ENCODE measurements around the gene EEF1G.
"Not testable (repeated sequence)": the region's sequence is repeated elsewhere in the genome, so short reads cannot be mapped to it uniquely, and the experiment has no call there.

The EEF1G gene

GRCh38 chr11:62553839-62554361 lies 19.8 kb downstream of the EEF1G start:
- DNase-seq, result no peak

DNA sequence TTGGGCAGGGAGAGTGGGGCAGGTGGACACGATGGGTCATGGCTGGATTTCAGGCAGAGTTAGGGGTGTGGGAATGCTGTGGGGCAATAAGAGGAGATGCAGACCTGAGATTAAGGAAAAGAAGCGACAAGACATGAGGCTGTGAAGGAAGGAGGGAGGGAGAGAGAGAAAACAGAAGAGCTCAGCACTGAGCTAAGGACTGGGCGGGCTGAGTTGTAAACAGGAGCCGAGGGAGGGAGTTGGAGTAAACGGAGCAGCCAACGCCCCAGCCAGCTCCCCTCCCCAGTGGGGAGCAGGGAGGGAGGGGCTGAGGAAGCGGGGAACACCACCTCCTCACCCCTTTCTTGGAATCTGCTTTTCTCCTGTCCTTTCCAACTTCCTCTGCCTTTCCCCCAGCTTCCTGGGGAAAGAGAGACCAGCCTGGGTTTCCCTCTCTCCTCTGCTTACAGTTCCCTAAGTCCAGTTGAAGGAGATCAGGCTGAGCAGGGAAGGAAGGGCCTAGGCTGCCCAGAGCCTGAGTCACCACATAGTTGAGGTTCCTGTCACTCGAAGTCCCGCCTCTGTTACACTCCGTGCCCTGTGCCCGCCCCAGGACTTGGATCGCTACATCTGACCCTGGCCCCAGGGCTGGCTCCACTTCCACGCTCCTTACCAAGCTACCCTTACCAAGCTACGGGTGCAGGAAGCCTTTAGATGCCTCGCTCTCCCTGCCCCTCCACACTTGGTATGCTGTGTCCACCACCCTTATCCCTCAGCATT lies 20.4 kb downstream of the EEF1G start:
- DNase-seq, result peak; percentile 73

- peak; percentile 94 for DNase-seq
Observed at GRCh38 chr11:62552485-62553079, 21.1 kb downstream of the EEF1G start.

GRCh38 chr11:62550478-62550877 lies 23.2 kb downstream of the EEF1G start:
- not testable (repeated sequence) for DNase-seq

GRCh38 chr11:62548545-62549335 lies 25.0 kb downstream of the EEF1G start:
- no peak for DNase-seq

- DNase-seq, result no peak
Observed at GRCh38 chr11:62547691-62548281, 25.9 kb downstream of the EEF1G start.

GRCh38 chr11:62546929-62547625 lies 26.6 kb downstream of the EEF1G start:
- DNase-seq, result no peak

DNA sequence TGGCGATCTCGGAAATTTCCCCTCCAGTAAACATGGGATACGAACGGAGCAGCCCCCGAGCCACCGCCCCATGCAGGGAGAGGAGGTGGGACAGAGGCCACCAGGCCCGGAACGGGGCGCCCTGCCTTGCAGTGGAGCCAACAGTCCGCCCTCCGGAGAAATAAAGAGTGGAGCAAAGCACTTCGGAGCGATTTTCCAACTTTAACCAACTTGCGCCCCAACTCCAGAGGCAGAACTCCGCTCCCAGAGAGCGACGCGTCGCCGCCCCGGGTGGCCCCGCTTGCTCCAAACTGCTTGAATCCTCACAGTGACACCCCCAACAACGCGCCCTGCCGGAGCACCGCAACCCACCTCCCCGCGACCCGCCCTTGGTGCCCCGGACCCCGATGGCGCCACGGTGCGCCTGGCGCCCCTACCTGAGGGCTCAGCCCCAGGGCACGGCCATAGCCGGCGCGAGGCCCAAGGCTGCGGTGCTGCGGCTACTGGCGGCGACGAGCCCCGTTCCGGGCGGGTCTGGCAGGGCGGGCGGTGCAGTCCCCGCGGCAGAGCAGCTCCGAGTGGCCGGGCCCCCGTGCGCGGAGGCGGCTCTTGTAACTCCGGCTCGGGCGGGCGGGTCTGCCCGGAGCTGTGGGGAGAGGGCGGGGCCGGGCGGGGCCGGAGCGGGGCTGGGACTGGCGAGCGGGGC lies 27.3 kb downstream of the EEF1G start, which contains the start of gene AHNAK:
TSS of gene AHNAK (minus strand) at position 563 of the 685 bp plus-strand sequence. CDS start 10,708 bp downstream, outside the sequence.
- DNase-seq, result peak; percentile 43

DNA sequence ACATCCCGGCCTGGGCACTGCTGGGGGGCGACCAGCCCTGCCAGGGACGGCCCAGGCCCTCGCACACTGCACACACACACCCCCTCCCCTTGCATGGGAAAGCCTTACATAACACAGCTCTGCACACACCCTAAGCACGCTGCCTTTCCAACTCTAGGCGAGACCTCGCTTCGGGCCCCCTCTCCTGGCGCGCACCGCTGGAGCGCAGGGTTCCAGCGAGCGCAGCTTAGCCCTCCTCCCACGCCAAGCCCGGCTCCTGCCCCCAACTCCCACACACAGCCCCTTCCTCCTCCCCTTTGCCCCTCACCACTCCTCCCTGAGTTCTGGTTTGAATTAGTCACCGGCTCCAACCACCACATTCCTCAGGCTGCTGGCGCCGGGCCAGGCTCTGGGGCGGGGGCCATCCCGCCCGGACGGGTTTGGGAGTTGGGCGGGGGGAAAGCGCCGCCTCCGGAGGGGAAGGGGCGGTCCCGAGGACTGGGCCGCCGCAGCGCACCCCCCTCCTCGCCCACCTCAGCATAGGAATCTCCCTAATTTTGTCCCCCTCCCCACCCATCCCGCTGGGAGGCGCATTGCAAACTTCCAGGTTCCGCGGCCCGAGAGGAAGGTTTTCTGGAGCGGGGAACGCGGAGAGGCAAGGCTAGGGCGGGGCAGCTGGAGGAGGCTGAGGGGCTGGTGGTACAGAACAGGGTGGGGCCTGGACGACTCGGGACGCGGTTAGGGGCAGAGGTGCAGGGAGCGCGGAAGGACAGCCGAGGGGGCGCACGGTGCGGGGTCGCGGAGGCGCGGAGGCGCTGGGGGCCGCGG lies 28.1 kb downstream of the EEF1G start:
- DNase-seq, result peak; percentile 48

GRCh38 chr11:62544581-62545436 lies 28.9 kb downstream of the EEF1G start:
- DNase-seq, result peak; percentile 20

GRCh38 chr11:62543680-62544444 lies 29.8 kb downstream of the EEF1G start:
- no peak for DNase-seq

DNA sequence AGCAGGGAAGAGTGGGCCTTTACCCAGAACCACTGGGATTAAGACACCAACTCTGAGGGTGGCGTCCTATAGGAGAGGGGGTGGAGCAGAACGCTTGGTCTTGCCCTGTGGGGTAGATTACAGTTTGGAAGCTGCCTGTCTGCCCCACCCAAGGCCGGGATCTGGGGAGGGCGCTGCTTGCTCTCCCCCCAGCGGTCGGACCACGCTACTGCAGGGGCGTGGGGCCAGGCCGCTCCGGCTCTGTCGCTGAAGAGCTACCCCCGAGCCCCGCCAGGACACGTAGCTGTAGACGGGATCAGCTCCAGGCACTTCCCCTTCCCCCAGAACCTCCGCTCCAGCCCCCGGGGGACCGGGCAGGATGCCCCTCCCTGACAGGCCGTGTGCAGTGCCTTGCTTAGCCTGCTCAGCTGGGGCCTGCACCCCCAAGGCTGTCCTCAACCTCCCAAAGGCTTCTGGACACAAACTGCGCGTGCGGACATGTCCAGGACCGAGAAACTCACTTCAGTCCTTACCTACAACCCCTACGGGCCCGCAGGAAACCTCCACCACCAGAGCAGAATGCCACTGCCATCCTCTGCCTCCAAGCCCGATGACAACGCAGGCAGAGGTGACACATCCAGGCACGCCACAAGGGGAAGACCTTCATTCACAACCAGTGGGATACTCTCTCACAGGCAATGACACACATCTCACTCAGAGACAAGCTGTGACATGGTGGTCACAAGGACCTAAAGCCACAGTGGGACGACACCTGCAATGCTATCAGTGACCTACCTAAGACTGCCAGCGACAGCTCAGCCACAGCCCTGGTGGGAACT lies 30.7 kb downstream of the EEF1G start:
- DNase-seq, result peak; percentile 75

DNA sequence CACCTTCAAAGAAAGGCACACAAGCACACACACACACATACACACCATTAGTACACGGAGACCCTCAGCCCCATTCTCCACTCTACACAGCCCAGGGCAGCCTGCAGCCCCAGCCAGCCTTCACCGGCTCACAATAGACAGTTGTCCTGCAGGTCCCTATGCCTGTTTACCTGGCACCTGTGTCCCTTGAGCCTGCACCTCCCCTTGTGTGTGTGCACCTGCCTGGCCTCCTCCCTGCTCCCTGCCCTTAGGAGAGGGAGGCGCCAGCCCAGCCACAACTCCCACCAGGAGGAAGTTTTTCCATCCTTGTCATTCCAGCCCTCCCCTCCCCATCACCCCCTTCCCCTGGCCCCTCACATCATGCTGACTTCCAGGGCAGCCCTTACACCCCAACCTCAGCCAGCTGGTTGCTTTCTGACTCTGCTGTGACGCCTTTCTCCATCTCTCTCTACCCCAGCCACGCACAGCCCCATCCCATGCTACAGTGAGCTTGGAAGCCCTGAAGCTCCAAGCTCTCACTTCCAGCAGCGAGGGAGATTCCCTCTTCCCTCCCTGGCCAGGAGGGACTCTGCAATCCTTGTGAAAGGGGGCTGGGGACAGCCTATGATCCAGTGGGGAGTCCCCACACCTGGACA lies 31.5 kb downstream of the EEF1G start:
- DNase-seq, result no peak

DNA sequence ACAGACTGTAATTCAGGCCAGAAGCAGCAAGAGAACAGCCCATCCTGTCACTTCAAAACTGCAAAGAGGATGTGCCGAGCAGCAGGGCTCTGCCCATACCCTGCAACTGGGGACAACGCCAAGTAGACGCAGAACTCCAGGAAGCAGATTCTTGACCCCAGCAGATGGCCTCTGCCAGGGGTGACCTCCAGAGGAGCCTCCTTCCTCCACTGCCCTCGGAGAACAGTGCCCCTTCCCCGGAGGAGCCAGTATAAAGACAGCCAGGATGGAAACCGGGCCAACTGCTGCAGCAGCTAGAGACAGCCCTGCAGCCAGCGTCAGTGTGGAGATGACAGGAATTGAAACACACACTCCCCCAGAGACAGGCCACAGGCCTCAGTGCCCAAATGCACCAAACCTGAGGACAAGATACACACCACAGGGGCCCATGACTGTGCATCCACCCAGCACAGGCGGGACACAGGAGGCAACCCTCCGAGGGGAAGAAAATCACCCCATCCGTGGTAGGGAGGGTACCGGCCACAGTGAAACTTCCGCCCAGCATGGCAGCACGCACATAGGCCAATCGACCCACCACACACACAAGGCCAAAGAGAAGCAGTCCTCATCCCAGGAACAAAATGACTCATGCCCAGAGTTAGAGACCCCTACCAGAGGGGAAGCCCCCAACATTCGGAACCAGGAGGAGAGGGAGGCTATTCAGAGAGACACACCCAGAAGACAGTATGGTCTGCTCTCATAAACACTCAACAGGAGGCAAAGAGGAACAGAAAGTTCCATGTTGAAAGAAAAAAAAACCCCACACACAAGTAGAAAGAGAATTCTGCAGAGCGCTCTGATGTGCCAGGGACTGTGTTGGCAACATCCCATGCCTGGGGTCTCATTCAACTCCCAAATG lies 32.6 kb downstream of the EEF1G start:
- DNase-seq, result no peak

DNA sequence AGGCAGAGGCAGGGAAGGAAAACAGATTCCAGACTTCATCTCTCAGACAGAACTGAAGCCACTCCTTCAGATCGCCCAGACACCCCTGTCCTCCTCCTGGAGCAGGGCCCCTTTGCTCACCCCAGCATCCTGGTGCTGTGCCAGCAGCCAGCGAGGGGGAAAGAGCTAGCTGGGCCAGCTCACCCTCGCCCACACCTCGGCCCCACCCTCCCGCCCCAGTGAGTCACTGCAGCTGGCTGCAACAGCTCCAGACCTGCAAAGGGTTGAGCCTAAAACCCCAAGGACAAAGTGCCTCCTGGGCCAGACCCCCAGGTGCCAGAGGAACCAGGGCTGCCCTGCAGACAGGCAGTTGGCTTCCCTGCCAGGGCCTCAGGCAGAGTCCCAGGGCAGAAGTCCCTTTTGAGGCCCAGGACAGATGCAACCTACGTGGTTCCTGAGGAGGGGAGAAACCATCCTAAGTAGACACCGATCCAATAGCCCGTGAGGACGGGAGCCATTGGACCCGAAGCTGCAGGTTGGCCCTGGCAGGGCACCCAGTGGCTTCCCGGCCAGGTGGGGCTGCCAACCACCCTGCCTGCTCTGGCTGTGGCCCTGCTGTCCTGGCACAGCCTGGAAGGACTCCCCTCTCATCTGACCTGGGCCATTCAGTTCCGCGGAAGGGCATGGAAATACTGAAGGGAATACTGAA lies 34.3 kb downstream of the EEF1G start:
- DNase-seq, result no peak

Data from NCI-H82 (cell line).